HG03469 (cell line): ENCODE measurements around the gene STAT5B.
"Not testable (repeated sequence)": the region's sequence is repeated elsewhere in the genome, so short reads cannot be mapped to it uniquely, and the experiment has no call there.

Source experiments
- ATAC-seq: cut with Tn5 transposase; IDR thresholded peaks from one replicate; pipeline ENCODE4 v1.9.1; 2021; ENCODE audit warnings: mild to moderate bottlenecking, moderate library complexity, moderate number of reproducible peaks; ENCODE audit not compliant: unreplicated experiment

STAT5B gene

DNA sequence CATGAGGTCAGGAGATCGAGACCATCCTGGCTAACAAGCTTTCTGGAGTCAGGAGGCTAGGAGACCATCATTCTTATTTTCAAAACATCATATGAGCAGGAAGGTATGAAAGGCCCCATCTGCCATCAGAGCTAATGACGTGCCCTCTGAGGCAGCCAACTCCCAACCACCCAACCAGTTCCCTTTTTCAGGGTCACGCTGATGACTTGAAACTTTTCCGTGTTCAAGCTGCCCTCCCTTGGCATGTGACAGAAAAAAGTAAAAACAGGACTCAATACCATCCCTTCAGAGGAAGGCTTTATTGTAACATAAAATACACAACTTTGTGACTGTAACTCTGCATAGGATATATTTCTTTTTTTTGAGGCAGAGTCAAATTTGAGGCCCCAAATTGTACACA lies 77.3 kb downstream of the STAT5B start:
- no peak for ATAC-seq

DNA sequence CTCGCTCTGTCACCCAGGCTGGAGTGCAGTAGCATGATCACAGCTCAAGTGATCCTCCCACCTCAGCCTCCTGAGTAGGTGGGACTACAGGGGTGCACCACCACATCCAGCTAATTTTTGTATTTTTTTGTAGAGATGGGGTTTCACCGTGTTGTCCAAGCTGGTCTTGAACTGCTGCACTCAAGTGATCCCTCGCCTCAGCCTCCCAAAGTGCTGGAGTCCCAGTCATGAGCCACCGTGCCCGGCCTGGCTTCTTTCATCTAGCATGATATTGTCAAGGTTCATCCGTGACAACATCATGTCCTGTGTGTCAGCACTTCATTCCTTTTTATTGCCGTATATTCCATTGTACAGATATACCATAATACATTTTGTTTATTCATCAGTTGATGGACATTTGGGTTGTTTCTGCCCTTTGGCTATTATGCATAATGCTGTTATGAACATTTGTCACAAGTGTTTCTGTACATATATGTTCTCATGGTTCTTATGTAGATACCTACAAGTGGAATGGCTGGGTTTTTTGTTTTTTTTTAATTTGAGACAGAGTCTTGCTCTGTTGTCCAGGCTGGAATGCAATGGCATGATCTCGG lies 78.5 kb downstream of the STAT5B start:
- ATAC-seq, result no peak

DNA sequence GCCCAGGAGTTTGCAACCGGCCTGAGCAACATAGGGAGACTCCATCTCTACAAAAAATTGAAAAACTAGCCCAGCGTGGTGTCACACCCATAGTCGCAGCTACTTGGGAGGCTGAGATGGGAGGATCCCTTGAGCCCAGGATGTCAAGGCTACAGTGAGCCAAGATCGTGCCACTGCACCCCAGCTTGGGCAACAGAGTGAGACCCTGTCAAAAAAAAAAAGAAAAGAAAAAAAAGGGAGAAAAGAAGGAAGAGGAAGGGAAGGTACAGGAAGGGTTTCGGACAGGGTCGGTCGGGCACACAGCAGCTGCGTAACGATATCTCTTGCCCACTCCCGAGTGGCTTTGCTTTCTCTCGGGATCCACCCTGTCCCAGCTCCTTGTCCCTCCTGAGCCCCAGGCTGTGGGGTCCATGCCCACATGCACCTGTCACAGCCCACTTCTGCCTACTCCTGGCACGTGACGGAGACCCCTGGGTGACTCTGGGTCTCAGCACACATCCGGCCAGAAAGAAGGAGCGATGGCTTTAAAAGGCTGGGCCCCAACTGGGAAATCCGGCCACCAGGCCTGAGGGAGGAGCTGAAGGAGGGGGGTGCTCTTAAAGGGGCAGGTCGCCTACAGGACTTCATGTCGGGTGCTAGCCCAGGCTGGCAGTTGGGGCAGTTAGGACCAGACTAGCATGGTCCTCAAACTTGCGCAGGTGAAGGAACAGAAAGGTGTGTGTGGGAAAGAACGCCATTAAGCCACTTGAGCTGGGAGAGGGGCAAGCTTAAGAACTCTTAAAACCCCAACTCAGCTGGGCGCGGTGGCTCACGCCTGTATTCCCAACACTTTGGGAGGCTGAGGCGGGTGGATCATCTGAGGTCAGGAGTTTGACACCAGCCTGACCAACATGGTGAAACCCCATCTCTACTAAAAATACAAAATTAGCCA lies 82.0 kb downstream of the STAT5B start, which contains the start of gene GHDC:
Gene GHDC, minus strand, starts transcription at position 526 of the 931 bp plus-strand sequence. CDS start 913 bp downstream, outside the sequence.
- ATAC-seq, result no peak

DNA sequence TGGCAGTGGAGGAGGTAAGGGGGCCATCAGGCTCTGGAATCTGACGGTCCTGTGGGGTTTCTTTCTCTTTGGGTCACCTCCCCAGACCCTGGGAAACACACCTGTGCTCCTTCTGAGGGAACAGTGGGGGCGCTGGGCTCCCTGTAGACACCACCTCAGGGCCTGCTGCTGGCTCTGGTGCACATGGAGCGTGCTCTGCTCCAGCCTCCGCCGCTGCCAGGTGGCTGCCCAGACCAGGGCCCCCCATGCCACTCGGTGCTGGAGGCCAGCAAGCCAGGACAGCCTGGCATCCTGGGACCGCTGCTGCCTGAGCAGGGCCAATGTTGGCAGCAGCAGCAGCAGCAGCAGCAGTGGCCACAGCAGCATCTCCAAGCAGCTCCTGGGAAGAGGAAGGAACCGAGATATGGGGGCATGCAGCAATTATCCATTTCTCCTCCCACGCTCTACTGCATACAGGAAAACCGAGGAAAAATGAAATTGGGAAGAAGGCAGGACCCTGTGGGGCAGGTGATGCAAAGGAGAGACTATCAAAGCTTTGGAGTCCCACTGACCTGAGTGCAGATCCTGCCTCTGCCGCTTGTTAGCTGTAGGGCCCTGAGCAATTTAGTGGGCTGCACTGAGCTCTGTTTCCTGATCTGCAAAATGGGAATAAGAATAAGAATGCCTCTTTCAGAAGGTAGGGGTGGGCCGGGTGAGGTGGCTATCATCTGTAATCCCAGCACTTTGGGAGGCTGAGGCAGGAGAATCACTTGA lies 82.8 kb downstream of the STAT5B start:
- no peak for ATAC-seq

DNA sequence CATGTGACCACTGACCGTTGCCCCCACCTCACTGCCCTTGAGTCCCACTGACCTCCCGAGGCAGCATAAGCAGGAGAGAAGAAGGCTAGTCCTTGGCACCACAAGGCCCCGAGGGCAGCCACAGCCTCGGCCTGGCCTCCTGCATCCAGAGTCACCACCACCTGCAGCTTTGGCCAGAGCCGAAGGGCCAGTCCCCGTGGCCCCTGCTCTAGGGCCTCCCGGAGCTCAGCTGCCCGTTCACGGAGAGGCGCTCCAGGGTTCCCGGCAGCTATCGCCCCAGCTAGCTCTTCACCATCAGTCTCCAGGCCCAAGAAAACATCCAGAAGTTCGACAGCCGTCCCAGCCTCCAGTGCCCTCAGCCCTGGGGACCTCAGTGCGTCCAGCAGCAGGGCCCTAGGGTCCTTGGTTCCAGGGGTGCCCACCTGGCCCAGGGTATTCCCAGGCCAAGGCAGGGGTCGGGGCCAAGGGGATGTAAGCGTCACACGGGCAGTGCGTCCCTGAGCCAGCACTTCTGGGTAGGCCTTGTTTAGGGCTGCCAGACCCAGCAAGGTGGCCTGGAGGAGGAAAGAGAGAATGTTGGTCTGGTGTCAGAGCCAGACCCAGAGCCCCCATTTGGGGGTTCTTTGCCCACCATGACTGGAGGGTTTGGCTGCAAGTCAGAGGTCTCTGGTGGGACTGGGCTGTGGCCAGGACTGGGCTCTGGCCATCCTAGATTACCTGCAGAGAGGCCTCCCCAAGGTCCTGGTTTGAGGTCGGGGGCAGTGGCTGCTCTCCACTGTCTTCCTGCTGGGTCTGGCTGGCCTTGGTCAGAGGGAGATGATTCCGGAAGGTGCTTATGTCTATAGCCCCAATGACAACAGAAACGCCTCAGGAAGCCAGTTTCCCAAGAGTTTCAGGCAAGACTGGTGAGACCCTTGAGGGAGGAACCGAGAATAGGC lies 83.7 kb downstream of the STAT5B start:
- ATAC-seq, result no peak

DNA sequence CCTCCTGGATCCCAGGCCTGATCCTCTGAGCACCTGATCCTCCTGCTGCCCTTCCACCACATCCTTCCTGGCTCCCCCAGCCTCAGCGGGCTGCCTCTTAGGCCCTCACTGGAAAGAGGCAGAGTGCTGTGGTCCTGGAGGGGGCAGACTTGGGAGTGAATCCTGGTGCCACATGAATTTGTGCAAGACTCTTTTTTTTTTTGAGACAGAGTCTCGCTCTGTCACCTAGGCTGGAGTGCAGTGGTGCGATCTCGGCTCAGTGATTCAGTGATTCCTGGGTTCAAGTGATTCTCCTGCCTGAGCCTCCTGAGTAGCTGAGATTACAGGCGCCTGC lies 84.9 kb downstream of the STAT5B start:
- ATAC-seq, result no peak

DNA sequence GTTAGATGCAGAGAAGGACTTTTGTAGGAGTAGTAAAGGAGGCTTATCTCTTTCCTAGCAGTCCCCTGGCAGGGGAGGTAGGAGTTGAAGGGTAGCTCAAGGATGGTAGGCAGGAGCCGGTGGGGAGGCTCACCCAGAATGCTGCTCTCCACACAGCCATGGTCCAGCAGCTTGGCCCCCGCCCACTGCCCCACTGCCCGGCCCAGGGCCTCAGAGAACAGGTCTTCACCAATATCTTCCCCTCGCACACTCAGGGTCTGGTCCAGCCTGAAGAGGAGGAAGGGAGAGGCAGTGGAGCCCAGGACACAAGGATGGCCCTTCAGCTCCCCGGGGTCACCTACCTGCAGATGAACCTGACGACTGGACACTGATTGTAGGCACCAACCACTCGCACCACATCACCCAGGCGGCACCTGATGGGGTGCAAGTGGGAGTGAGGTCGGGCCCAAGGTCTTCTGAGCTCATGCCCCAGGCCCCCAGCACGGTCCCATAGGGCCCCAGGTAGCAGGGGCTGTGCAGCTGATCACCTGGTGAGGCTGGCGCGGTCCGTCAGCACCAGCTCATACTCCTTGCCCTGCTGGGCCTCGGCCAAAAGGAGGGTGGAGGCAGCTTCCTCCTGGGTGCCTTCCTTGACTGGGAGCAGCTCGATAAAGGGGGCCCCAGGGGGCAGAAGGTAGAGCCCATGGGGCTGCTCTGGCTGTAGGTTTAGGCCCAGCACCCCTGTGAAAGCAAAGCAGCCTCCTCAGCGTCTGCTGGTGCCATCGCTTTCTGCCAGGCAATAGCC lies 85.5 kb downstream of the STAT5B start:
- no peak for ATAC-seq

DNA sequence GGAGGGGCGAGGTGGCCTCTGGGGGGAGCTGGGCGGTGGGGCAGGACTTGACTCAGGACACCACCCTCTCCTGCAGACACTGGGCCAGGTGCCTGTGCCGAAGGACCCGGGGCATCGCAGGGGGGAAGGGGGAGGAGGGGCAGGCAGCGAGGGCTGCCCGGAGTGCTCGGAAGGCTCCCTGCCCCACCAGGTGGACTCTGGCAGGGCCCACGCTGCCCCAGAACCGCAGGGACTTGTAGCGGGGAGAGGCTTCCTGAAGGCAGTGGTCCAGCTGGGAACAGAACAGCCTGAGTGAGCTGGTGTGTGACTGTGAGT lies 86.6 kb downstream of the STAT5B start:
- no peak for ATAC-seq

DNA sequence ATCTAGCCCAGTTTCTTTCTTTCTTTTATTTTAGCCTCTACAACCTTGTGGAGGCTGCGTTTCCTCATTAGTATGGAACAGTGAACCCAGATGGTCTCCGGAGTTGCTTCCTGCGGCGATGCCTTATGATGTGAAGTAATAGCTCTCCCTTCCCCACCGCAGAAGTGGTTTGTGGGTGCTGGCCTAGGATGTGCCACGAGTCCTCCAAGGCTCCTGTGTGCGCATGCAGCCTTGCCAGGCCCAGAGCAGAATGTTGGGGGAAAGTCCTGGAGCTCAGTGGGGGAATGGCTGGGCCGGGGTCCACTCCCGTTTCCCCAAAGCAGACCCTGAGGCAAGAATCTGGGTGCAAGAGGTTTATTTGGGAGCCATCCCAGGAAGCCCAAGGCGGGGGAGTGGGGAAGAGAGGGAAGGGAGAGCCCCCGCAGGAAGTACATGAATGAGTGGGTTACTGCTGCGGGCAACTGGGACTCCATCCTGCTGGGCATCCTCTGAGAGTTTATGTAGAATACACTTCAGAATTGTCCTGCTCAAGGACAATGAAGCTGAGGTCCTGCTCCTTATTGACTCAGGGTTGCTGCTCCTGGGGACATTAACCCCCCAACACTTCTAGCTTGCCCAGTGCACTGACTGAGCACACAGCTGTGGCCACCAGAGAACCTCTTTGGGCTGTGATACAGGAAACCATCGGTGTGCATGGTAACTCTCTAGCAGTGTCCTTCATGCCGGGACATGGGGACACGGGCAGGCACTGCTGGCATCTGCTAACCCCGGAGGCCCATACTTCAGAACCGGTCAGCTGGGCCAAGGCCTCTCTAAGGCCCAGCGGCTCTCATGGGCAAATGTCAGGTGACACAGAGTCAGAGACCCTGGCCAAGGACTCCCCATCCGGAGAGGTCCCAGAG lies 87.2 kb downstream of the STAT5B start:
- no peak for ATAC-seq

DNA sequence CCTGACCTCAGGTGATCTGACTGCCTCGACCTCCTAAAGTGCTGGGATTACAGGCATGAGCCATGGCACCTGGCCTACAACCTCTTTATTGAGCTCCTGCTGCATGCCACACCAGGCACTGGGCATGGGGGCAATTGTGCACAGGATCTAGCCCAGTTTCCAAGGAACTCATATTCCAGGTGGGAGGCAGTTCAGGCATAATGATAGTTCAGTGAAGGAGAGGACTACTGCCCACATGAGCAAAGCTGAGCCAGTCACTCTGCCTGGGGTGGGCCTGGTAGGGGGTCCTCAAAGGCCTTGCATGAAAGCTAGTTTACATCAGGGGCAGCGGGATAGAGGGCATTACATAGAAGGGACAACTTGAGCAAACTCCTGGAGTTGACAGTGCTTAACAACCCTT lies 88.4 kb downstream of the STAT5B start:
- ATAC-seq, result no peak

DNA sequence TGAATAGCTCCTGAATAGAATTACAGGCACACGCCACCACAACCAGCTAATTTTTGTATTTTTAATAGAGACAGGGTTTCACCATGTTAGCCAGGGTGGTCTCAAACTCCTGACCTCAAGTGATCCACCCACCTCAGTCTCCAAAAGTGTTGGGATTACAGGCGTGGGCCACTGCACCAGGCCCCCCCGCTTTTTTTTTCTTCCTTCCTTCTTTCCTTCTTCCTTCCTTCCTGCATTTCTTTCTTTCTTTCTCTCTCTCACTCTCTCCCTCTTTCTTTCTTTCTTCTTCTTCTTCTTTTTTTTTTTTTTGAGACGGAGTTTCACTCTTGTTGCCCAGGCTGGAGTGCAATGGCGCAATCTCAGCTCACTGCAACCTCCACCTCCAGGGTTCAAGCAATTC lies 90.0 kb downstream of the STAT5B start:
- ATAC-seq, result not testable (repeated sequence)

DNA sequence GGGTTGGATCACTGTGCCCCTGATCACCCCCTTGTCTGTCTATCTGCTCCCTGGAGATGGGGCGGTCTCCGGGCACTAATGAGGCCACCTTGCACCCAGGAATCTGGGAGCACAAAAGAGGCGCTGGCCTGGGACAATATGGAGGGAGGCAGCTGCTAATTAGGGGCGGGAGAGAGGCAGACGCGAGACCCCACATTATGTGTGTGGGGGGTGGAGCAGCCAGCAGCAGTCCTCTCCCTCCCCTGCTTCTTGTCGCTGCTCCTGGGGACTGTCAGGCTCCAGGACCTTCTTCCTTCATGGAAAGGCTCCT lies 90.6 kb downstream of the STAT5B start:
- no peak for ATAC-seq

DNA sequence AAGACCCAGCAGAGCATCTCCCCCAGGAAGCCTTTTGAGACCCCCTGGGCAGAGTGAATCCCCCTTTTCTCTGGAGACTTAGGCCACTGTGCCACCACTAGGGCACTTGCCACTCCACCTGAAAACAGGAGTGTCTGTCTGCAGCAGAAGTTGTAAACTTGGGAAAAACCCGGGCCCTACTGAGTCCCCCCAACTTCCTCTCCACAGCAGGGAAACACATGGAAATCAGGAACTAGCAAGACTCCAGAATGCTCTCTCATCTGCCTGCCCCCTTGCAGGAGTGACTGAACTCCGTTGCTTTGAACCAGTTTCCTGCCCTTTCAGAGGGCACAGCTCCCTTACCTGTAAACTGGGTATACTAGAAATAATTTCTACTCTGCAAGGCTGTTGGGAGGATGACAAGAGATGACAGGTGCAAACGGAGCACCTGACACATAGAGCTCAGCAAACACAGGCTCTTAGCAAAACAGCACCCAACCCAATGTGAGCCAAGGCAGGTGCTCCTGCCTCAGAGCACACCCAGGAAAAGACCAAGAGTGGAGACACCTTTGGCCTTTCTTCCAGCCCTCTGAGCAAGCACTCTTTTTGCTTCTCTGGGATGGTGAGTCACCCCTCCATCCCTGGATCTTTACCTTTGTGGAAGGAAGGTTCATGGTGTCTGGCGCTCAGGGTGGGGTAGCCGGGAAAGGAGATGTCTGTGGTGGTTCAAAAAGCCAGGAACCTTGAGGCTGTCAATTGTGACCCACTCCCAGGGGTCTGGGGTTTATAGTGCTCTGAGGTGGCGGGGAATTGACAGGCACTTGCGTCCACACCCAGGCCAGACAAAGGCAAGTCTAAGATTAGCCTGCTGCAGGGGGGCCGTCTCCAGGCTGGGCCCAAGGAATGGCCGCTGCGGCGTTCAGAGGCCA lies 91.2 kb downstream of the STAT5B start, which contains the start of gene HCRT:
Gene HCRT, minus strand, starts transcription at position 740 of the 908 bp plus-strand sequence. Its CDS starts 87 bp downstream, at position 653.
- no peak for ATAC-seq

DNA sequence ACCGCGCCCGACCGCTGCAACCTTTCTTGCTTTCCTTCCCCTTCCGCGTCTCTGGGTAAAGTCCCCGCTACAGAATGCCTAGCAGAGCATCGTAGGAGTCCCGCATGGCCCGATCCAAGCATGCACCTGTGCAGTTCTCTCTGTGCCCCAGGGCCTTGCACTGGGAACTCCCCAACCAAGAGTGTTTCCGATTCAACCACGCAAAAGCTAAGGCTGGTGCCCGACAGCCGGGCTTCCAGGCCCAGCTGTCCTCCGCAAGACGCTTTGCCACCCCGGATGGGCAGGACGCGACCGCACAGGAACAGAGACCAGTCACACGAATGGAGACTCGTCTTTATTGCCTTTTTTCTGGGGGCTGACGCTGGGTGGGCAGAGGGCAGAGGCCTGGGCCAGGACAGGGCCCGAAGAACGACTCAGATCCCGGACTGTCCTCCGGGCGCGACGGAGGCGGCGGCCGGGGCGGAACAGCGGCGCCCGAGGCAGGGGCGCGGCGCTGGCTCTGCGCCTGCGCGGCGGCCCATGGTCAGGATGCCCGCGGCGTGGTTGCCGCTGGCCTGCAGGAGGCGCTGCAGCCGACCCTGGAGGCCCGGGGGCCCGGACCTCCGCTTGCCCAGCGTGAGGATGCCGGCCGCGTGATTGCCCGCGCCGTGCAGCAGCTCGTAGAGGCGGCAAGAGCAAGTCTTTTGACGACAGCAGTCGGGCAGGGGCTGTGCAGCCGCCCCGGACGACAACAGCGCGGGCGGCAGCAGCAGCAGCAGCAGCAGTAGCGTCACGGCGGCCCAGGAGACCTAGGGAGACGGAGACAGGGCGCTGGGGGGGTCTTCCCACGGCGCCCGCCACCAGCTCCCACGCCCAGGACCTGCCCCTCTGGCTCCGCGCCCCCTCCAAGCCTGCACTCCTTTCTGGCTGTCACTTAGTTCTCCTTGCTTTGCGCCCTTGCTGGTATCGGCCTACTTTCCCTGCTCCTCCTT lies 92.2 kb downstream of the STAT5B start:
- ATAC-seq, result no peak

DNA sequence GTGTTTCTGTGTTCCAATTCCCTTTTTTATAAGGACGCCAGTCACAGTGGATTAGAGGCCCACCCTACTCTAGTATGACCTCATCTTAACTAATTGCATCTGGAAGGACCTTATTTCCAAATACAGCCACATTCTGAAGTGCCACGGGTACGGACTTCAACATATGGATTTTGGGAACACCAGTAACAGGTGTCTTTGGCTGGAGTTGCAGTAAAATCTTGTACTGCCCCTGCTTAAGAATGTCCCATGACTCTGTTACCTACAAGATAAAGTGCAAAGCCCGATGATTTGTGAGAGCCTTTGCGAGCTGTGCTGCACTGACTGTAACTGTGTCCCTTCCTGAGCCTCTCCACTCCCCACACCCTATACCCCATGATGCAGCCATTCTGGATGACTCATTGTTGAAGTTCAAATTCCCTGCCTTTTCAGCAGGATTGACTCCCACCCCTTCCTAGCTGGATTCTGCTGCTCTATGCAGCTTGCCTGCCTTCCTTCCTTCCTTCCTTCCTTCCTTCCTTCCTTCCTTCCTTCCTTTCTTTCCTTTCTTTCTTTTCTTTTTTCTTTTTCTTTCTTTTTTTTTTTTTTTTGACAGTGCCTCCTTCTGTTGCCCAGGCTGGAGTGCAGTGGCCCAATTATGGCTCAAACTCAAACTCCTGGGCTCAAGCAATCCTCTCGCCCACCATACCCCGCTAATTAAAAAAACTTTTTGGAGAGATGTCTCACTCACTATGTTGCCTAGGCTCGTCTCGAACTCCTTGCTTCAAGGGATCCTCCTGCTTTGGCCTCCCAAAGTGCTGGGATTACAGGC lies 93.1 kb downstream of the STAT5B start:
- ATAC-seq, result no peak

DNA sequence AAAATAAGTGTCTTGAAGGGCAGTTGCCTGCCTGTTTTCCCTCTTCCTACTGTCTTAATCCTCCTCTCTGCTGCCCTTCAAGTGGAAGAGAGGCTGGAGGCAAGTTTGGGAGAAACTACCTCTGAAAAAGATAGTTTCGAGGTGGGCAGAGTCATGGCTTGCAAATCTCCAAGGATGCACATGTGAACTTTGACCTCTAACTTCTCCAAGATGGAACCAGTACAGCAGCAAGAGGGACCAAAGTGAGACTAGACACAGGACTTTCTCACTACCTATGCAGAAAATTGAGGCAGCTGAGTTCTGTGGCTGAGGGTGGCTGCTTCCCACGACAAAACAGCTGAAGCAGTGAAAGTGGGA lies 94.4 kb downstream of the STAT5B start:
- no peak for ATAC-seq
